Neural progenitor cell (in vitro differentiated cells): ENCODE measurements around the gene CCND2. TPM values are rescaled to one million over a fixed set of nuclear protein-coding genes. Genes with fewer than 3 reads are reported as not detected.

ENCODE experiments used
- DNase-seq: peaks from one replicate; pipeline ENCODE4 v3.0.0-alpha.2; 2016; ENCODE audit warnings: low spot score
- H2AFZ ChIP-seq: fragments of 200-600 bp; sonication (generic); replicated peaks from 2 replicates; pipeline ENCODE4 v1.6.1; 2016; ENCODE audit warnings: antibody characterized with exemption
- H3F3A ChIP-seq: fragments of 200-600 bp; sonication (generic); 2 replicates; pipeline ENCODE4 v1.6.1; 2016; ENCODE audit warnings: antibody characterized with exemption, low read depth
- H3K27ac ChIP-seq: fragments of 200-600 bp; sonication (generic); 2 replicates; pipeline ENCODE4 v1.5.1; 2016; ENCODE audit warnings: mild to moderate bottlenecking
- H3K27me3 ChIP-seq: fragments of 200-600 bp; sonication (generic); 2 replicates; pipeline ENCODE4 v1.6.1; 2016; ENCODE audit warnings: mild to moderate bottlenecking, moderate library complexity
- H3K36me3 ChIP-seq: fragments of 200-600 bp; sonication (generic); 2 replicates; pipeline ENCODE4 v1.5.1; 2016
- H3K4me1 ChIP-seq: fragments of 200-600 bp; sonication (generic); 2 replicates; pipeline ENCODE4 v1.6.1; 2016; ENCODE audit warnings: mixed run types
- H3K4me2 ChIP-seq: fragments of 200-600 bp; sonication (generic); 2 replicates; pipeline ENCODE4 v1.6.1; 2016
- H3K4me3 ChIP-seq: fragments of 200-600 bp; sonication (generic); 2 replicates; pipeline ENCODE4 v1.5.1; 2016
- H3K79me2 ChIP-seq: fragments of 200-600 bp; sonication (generic); 2 replicates; pipeline ENCODE4 v1.6.1; 2016; ENCODE audit warnings: low read depth
- H3K9ac ChIP-seq: fragments of 200-600 bp; sonication (generic); 2 replicates; pipeline ENCODE4 v1.6.1; 2016
- H3K9me3 ChIP-seq: fragments of 200-600 bp; sonication (generic); 2 replicates; pipeline ENCODE4 v1.5.1; 2016; ENCODE audit warnings: low read depth
- H4K20me1 ChIP-seq: fragments of 200-600 bp; sonication (generic); 2 replicates; pipeline ENCODE4 v1.6.1; 2016; ENCODE audit warnings: low read depth
- H3K27ac Mint-ChIP-seq: 3 replicates; pipeline ENCODE4 v1.8.0; 2021; ENCODE audit warnings: mixed read lengths
- H3K27me3 Mint-ChIP-seq: 2 replicates; pipeline ENCODE4 v1.8.0; 2022; ENCODE audit warnings: low read depth, mild to moderate bottlenecking, inconsistent platforms, moderate library complexity, mixed read lengths; ENCODE audit not compliant: insufficient read depth
- H3K36me3 Mint-ChIP-seq: 3 replicates; pipeline ENCODE4 v1.8.0; 2021; ENCODE audit warnings: mixed read lengths
- H3K4me1 Mint-ChIP-seq: 3 replicates; pipeline ENCODE4 v1.8.0; 2021; ENCODE audit warnings: mixed read lengths
- H3K4me3 Mint-ChIP-seq: 3 replicates; pipeline ENCODE4 v1.8.0; 2021; ENCODE audit warnings: mild to moderate bottlenecking, moderate library complexity, mixed read lengths
- H3K9me3 Mint-ChIP-seq: 3 replicates; pipeline ENCODE4 v1.8.0; 2020; ENCODE audit warnings: mixed read lengths
- EZH2 ChIP-seq: fragments of 200-600 bp; sonication (generic); IDR thresholded peaks from 2 replicates; pipeline ENCODE4 v1.6.1; 2017; ENCODE audit warnings: antibody characterized with exemption, mild to moderate bottlenecking, moderate library complexity
- EZH2phosphoT487 ChIP-seq: fragments of 200-600 bp; sonication (generic); IDR thresholded peaks from 2 replicates; pipeline ENCODE4 v1.6.1; 2017; ENCODE audit warnings: antibody characterized with exemption
- total RNA-seq: library from RNA; depleted of rRNA; stranded (reverse); fragments of >200 nt; gene quantifications from 2 replicates; pipeline ENCODE4 v1.2.3, GENCODE V29; 2015; ENCODE audit warnings: low replicate concordance
- TF ChIP-seq, protein P1 (sequence below): fragments of 200-600 bp; sonication (generic); IDR thresholded peaks from 2 replicates; pipeline ENCODE4 v1.5.1; 2017; ENCODE audit warnings: antibody characterized with exemption, mild to moderate bottlenecking

Gene CCND2
- total RNA-seq, 1 donor from 2014 or later = 95.8 TPM

- H3K36me3 ChIP-seq = no peaks in the 10 kb centered on the region
- H3F3A ChIP-seq = no peaks in the 10 kb centered on the region
- no peak for DNase-seq
- Mint-ChIP-seq H3K27me3 (no peaks in the 10 kb centered on the region), H3K36me3 (no peaks in the 10 kb centered on the region), H3K4me1 (peaks cover 5% of the 10 kb centered on the region), H3K4me3 (no peak overlapping the region), H3K27ac (no peak overlapping the region), H3K9me3 (peaks cover 34% of the 10 kb centered on the region)
- TF ChIP-seq EZH2phosphoT487 (no peak), EZH2 (no peak)
- TF ChIP-seq, protein P1, sequence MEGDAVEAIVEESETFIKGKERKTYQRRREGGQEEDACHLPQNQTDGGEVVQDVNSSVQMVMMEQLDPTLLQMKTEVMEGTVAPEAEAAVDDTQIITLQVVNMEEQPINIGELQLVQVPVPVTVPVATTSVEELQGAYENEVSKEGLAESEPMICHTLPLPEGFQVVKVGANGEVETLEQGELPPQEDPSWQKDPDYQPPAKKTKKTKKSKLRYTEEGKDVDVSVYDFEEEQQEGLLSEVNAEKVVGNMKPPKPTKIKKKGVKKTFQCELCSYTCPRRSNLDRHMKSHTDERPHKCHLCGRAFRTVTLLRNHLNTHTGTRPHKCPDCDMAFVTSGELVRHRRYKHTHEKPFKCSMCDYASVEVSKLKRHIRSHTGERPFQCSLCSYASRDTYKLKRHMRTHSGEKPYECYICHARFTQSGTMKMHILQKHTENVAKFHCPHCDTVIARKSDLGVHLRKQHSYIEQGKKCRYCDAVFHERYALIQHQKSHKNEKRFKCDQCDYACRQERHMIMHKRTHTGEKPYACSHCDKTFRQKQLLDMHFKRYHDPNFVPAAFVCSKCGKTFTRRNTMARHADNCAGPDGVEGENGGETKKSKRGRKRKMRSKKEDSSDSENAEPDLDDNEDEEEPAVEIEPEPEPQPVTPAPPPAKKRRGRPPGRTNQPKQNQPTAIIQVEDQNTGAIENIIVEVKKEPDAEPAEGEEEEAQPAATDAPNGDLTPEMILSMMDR = no peak
- no peak overlapping the region for H3K4me2 ChIP-seq
- H3K27me3 ChIP-seq = no peaks in the 10 kb centered on the region
- H3K9me3 ChIP-seq = no peaks in the 10 kb centered on the region
- H3K79me2 ChIP-seq = no peaks in the 10 kb centered on the region
- no peak overlapping the region for H3K4me3 ChIP-seq
- H3K4me1 ChIP-seq = no peaks in the 10 kb centered on the region
- H2AFZ ChIP-seq = no peak overlapping the region
- H4K20me1 ChIP-seq = no peaks in the 10 kb centered on the region
- H3K9ac ChIP-seq = no peak overlapping the region
- H3K27ac ChIP-seq = no peak overlapping the region
Measured at GRCh38 chr12:4239746-4240145, 33.8 kb upstream of the CCND2 start.

- H3K36me3 ChIP-seq = no peaks in the 10 kb centered on the region
- H3K4me1 Mint-ChIP-seq = peaks cover 10% of the 10 kb centered on the region
- H3K27me3 Mint-ChIP-seq = no peaks in the 10 kb centered on the region
- no peak overlapping the region for H3K4me3 Mint-ChIP-seq
- H3K9me3 Mint-ChIP-seq = peaks cover 32% of the 10 kb centered on the region
- no peaks in the 10 kb centered on the region for H3K27me3 ChIP-seq
- H3K27ac ChIP-seq = no peak overlapping the region
- H3K4me1 ChIP-seq = no peaks in the 10 kb centered on the region
- no peak overlapping the region for H3K27ac Mint-ChIP-seq
- H3K36me3 Mint-ChIP-seq = no peaks in the 10 kb centered on the region
- no peak for DNase-seq
- no peak overlapping the region for H2AFZ ChIP-seq
- no peak overlapping the region for H3K4me3 ChIP-seq
- H3K79me2 ChIP-seq = no peaks in the 10 kb centered on the region
- no peaks in the 10 kb centered on the region for H3F3A ChIP-seq
- TF ChIP-seq EZH2 = no peak
- TF ChIP-seq, protein P1 = no peak
- no peak overlapping the region for H3K9ac ChIP-seq
- no peaks in the 10 kb centered on the region for H4K20me1 ChIP-seq
- H3K4me2 ChIP-seq = no peak overlapping the region
- no peaks in the 10 kb centered on the region for H3K9me3 ChIP-seq
Measured at GRCh38 chr12:4240161-4240783, 33.3 kb upstream of the CCND2 start.

GRCh38 chr12:4240981-4241380 is 32.6 kb upstream of the CCND2 start:
- DNase-seq = no peak
- Histone ChIP-seq H3K27ac (no peak overlapping the region), H3K4me2 (no peak overlapping the region), H3K9me3 (no peaks in the 10 kb centered on the region), H3K4me3 (no peak overlapping the region), H3K27me3 (no peaks in the 10 kb centered on the region), H3K36me3 (no peaks in the 10 kb centered on the region), H3F3A (peaks cover 1% of the 10 kb centered on the region), H2AFZ (no peak overlapping the region), H3K9ac (no peak overlapping the region), H4K20me1 (no peaks in the 10 kb centered on the region), H3K4me1 (peaks cover 4% of the 10 kb centered on the region), H3K79me2 (no peaks in the 10 kb centered on the region)
- Mint-ChIP-seq H3K27ac (no peak overlapping the region), H3K9me3 (peaks cover 29% of the 10 kb centered on the region), H3K4me1 (peaks cover 15% of the 10 kb centered on the region), H3K4me3 (no peak overlapping the region), H3K27me3 (no peaks in the 10 kb centered on the region), H3K36me3 (no peaks in the 10 kb centered on the region)
- TF ChIP-seq EZH2phosphoT487 = no peak

- no peak overlapping the region for H3K4me3 Mint-ChIP-seq
- no peak for DNase-seq
- peaks cover 21% of the 10 kb centered on the region for H3K4me1 Mint-ChIP-seq
- H3K27me3 Mint-ChIP-seq = no peaks in the 10 kb centered on the region
- no peak overlapping the region for H3K27ac Mint-ChIP-seq
- H3K36me3 Mint-ChIP-seq = no peaks in the 10 kb centered on the region
- Histone ChIP-seq H3K27ac (no peak overlapping the region), H3K4me2 (no peak overlapping the region), H3K9ac (no peak overlapping the region), H4K20me1 (no peaks in the 10 kb centered on the region), H3K27me3 (no peaks in the 10 kb centered on the region), H3K4me3 (no peak overlapping the region), H3K36me3 (no peaks in the 10 kb centered on the region), H3K9me3 (no peaks in the 10 kb centered on the region), H3K79me2 (no peaks in the 10 kb centered on the region), H3F3A (peaks cover 6% of the 10 kb centered on the region), H2AFZ (no peak overlapping the region), H3K4me1 (peaks cover 10% of the 10 kb centered on the region)
- peaks cover 25% of the 10 kb centered on the region for H3K9me3 Mint-ChIP-seq
- TF ChIP-seq EZH2 = no peak
- no peak for TF ChIP-seq EZH2phosphoT487
- TF ChIP-seq, protein P1 = no peak
Measured at GRCh38 chr12:4241592-4241991, 32.0 kb upstream of the CCND2 start.
